Retina (tissue), 1 donor: ENCODE results near the gene UBC.
"Not testable (repeated sequence)": the region's sequence is repeated elsewhere in the genome, so short reads cannot be mapped to it uniquely, and the experiment has no call there.

Source experiments
- DNase-seq: peaks from one replicate; pipeline ENCODE4 v3.0.0-alpha.2; 2016

The UBC gene

DNA sequence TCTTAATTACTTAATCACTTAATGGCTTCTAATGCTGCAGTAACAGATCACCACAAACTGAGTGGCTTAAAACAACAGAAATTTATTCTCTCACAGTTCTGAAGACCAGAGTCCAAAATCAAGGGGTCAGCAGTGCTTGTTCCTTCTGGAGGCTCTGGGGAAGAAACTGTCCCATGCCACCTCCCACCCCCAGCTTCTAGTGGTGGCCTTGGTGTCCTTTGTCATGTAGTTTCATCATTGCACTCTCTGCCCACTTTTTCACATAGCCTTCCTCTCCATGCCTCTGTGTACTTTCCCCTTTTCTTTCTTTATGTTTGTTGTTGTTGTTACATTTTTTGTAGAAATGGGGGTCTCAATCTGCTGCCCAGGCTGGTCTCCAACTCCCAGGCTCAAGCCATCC is 16.1 kb upstream of the UBC start:
- no peak for DNase-seq

DNA sequence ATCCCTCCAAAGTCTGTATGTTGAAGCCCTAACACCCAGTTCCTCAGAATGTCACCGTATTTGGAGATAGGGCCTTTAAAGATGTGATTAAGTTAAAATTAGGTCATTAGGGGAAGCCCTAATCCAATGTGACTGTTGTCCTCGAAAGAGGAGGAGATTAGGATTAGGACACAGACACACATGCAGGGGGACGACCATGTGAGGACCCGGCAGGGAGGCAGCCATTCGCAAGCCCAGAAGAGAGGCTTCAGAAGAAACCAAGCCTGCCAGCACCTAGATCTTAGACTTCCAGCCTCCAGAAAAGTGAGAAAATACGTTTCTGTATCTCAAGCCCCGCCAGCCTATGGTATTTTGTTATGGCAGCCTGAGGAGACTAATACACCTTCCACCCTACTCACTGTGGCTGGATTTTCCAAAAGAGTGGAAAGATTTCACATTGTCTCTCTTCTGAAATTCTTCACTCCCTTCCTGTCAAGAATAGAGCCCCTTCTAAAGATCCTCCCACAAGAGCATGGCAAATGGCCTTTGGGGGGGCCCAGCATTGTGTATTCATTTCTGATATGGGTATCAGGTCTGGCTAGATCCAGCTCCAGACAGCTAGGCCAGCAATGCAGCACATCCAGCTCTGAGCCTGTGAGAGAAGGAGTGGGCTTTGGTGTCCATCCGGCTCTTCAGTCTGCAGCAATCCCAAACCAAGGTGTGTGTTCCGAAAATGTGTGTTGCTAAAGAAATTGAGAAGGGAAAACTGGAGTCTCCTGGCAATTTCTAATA is 15.4 kb upstream of the UBC start:
- DNase-seq: no peak

DNA sequence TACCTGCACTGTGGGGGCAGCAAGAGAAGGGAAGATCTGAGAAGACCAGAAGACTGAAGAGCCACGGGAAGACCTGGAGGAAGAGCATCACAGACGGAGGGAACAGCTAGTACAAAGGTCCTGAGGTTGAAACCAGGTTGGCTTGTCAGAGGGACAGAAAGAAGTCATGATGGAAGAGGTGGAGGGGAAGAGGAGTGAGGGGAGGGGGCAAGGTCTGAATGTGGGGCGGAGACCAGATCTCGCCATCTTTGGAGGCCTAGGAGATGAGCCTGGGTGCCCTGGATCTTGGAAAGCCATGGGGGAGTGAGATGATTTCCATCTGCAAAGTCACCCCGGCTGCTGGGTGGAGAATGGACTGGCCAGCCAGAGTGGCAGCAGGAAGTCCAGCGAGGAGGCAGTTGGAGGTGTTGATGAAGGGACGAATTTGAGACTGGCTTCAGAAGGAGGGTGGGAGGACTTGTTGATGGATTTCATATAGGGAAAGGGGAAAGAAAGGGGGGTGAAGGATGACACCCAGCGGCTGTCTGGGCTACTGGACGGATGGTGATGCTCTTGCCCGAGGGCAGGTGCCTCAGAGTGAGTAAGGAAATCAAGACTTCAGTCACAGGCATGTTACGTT is 14.6 kb upstream of the UBC start:
- DNase-seq: no peak

DNA sequence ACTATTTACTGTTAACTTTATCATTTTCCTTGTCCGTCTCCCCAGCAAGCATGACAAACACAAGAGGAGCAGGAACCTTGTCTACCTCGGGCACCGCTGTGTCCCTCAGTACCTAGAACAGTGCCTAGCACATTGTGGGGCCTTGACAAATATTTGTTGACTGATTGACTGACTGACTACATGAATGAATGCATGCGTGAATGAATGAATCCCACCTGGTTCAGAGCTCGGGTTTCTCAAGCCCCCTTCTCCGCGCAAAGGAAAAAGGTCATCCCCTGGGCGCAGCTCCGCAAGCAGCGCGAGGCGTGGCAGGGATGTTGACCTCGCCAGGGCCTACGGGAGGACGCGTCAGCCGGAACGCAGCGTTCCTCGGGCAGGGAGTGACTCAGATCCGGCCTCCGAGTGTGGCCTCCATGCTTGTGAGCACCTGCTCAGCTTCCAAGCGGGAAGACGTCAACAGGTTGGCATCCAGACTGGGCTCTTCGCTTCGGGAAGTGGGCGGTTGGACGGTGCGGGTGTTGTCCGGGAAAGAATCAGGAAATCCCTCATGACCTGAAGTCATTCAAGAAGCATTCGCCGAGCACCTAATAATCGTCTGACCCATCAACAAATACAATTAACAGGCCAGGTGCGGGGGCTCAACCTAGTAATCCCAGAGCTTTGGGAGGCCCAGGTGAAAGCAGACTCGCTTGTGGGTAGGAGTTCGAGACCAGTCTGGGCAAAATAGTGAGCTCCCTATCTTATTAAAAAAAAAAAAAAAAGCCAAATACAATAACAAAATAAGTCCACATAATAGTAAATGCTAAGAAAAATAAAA is 13.9 kb upstream of the UBC start:
- no peak for DNase-seq

DNA sequence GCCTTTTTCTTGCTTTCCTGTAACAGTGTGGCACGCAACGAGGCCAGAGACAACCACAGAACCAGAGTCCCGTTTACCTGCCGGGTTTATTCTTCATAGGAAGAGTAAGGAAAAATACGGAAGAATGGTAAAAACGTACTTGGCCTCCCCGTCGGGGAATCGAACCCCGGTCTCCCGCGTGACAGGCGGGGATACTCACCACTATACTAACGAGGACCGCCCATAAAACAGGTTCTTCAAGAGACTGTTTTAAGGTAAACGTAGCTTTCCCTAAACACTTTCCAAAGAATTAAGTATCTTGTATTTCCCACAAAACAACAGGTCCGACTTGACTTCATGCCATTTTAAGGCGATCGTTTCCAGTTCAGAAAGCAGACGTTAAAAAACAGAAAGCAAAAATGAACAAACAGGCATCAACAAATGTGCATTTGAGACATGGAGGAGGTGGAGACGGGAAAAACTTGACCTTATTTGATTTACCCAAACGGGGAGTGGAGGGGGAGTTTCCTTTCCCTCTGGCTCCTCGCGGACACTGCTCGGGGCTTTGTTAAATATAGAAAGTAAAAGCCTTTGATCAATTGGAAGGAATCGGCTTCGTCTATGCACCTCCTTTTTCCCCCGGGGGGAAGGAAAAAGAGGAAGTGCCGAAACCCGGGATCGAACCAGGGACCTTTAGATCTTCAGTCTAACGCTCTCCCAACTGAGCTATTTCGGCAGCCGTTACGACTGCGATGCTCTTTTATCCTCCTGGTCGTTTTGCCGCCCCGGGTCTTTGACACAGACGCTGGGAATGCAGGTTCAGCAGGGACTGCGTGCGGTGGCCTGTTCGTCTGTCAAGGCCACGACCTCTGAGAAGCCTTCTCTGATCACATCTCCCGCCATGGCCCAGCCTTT is 13.0 kb upstream of the UBC start:
- peak; percentile 97 for DNase-seq

DNA sequence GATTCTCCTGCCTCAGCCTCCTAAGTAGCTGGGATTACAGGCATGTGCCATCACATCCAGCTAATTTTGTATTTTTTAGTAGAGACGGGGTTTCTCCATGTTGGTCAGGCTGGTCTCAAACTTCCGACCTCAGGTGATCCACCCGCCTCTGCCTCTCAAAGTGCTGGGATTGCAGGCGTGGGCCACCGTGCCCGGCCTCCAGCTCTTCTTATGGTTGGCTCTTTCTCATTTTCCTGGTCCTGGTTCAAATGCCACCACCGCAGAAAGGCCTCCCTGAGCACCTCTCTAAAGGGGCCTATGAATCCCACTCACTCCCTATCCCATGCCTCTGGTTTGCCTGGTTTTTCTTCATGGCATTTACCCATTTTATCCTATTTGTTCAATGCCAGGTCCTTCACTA is 11.3 kb upstream of the UBC start:
- DNase-seq: not testable (repeated sequence)

DNA sequence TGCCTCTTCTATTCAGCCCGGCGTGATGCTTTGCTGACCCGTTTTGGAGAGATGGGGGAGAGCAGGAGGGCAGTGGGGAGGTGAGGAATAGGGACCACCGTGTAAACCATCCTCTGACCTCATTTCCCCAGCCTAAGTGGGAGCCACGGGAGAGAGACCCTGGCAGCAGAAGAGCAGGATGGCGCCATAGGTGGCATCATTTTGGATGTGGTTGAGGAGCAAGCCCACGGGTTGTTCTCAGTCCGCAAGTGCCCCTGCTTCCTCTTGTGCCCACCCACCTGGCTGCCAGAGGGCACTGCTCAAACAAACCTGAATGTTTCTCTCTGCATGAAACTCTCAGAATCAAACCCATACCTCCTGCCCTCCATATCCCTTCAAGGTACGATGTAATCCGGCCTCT is 10.7 kb upstream of the UBC start:
- no peak for DNase-seq

DNA sequence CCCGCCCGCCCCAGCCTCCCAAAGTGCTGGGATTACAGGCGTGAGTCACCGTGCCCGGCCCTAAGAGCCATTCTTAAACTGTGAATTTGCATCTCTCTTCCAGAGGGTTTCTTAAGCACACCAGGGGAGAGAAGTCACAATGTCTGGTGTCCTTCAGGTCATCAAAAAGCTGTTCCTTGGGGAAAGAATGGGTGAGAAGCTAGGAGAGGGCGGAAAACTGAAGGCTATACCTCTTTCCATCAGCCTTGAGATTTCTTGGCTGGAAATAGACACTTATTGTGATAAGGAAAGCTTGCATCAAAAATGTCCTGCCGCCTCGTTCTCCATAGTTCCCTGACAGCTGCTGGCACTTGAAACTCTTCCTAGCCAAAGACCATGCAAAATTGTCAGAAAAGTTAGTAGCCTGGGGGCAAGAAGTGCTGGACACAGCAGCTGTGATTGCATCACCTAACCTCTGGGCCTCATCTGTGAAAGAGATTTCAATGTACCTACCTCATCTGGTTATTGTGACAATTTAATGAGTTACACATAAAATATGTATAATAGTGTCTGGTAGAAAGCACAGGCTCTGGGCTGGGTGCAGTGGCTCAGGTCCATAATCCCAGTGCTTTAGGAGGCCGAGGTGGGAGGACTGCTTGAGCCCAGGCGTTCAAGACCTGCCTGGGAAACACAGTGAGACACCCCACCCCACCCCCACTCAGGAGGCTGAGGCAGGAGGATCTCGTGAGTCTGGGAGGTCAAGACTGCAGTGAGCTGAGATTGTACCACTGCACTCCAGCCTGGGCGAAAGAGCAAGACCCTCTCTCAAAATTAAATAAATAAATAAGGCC is 9.7 kb upstream of the UBC start:
- DNase-seq: no peak

DNA sequence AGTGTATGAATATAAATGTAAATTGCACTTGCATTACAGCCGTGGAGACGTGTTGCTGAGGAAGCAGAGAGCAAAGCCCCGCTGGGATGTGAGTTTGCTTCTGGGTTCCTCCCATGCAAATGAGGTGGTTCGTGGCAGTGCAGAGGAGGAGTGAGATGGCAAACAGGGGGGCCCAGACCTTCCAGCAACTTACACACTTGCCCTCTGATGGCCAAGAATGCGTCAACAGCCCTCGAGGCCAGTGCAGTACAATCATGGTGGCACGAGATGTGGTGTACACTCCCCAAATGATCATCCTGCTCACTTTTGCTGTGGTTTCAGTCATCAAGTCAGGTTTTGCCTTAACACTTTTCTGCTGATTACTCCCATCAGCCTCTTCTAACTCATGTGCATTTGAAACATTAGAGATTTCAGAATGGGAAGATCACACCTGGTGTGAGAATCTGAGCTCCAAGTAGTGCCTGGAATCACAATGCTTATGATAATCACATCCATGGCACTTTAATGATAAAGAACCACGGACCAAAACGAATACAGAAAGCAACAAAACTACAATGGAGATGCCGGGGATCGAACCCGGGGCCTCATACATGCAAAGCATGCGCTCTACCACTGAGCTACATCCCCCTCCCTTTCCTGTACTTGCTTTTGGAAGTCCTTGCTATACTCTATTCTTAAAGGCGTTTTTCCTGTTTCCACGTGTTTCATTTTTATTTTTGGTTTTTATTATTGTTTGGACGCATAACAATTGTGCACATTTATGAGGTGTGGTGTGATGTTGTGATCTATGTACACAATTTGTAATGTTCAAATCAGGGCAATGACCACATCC is 7.0 kb upstream of the UBC start:
- peak; percentile 81 for DNase-seq

DNA sequence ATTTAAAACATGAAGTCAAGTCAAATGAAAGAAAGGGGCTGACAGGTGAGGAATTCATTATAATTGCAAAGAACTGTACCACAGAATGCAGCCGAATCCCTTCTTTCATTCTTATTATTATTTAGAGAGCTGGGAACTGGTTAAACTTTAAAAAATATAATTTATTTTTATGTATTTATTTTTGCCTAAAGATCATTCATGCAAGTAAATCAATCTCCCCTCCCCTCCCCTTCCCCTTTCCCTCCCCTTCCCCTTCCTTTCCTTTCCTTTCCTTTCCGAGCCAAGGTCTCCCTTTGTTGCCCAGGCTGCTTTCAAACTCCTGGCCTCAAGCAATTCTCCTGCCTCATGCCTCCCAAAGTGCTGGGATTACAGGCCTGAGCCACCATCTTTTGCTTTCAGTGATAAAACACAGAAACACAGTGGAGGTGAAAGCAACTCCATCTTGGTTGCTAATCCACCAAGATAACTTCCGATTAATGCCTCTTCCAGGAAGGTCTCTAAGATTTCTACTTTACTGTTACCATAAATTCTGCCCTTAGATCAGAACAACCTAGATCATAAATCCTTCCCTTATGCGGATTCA is 6.0 kb upstream of the UBC start:
- no peak for DNase-seq

DNA sequence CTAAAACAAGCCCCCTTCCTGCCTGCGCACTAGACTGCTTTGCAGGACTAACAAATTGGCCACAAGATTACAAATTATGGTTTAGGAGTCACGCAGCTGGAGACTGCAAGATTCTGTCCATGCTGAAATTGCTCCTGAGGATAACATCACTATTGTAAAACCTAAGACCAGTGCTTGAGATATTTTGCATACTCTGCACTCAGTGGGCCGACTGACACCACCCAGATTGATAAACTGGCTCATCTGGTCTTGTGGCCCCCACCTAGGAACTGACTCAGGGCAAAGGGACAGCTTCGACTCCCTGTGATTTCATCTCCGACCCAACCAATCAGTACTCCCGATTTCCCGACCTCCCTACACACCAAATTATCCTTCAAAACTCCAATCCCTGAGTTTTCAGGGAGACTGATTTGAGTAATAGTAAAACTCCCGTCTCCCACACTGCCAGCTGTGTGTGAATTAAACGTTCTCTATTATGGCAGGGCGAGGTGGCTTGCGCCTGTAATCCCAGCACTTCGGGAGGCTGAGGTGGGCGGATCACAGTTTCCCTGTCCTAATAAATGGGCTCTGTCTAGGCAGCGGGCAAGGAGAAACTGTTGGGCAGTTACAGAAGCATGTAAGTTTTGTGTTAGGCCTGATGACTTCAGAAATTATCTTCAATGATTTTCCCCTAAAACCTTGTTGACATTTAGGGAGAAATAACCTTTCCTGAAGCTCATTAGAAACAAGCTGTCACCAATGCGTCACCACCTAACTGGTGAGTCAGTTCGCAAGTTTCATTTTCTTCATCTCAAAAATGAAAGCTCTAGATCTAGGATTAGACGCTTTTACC is 5.3 kb upstream of the UBC start:
- DNase-seq: no peak

DNA sequence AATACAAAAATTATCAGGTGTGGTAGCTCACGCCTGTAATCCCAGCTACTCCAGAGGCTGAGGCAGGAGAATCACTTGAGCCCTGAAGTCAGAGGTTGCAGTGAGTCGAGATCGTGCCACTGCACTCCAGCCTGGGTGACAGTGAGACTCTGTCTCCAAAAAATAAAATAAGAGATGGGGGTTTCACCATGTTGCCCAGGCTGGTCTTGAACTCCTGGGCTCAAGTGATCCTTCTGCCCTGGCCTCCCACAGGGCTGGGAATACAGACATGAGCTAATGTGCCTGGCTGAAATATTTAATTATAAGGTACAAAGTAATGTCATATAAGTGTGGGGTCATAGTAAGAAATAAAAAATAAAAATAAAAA is 4.2 kb upstream of the UBC start:
- not testable (repeated sequence) for DNase-seq

DNA sequence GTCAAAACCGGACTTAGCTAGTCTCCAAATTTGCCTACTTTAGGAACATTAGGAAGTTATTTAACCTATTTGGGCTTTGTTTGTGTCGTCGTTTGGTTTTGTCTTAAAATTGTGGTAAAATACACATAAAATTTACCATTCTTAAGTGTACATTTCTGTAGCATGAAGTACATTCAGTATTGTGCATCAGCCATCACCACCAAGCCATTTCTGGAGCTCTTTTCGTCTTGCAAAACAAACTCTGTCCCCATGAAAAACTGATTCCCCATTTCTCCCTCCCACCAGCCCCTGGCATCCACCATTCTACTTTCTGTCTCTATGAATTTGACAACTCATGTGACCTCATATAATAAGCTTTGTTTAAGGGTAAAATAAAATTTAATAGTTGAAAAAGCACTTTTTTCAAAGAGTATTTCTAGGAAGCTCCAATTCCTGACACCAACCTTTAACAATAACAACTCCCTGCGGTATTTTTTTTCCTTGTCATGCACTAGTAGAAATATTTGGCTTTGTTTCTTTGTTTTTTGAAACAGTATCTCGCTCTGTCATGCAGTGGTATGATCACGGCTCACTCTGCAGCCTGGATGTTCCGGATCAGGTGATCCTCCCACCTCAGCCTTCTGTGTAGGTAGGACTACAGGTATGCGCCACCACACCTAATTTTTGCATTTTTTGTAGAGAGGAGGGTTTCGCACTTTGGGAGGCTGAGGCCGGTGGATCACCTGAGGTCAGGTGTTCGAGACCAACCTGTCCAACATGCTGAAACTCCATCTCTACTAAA is 3.6 kb upstream of the UBC start:
- DNase-seq: no peak

DNA sequence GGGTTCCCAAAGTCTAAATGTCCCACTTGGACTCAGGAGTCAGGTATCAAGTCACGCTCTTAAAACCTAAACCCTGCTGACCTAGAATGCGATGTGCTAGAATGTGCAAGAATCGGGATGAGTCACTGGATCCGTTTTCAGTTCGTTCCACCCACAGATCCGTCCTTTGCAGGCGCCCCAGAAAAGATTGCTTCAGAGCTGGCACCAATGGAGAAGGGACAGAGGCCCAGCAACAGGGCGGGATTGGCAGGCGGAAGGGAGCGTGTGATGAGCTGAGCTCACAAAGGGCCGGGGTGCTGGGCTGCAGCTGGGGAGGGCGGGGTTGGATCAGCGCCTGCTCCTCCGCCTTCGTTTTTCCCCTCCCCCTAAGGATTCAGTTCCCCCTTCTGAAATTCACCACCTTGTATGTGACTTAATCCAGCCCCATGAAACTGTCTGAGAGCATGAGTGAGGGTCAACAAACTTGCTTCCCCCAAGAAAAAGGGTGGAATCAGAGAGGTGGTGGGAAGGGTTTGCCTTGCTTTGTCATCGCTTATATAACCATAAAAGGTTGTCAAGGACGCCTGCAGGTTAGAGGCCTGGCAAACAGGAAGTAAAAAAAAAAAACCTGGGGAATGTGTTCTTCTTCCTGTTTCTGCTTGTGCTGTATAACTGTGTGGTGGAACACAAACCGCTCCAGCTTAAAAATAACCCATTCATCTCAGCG is 2.8 kb upstream of the UBC start:
- DNase-seq: peak; percentile 96

DNA sequence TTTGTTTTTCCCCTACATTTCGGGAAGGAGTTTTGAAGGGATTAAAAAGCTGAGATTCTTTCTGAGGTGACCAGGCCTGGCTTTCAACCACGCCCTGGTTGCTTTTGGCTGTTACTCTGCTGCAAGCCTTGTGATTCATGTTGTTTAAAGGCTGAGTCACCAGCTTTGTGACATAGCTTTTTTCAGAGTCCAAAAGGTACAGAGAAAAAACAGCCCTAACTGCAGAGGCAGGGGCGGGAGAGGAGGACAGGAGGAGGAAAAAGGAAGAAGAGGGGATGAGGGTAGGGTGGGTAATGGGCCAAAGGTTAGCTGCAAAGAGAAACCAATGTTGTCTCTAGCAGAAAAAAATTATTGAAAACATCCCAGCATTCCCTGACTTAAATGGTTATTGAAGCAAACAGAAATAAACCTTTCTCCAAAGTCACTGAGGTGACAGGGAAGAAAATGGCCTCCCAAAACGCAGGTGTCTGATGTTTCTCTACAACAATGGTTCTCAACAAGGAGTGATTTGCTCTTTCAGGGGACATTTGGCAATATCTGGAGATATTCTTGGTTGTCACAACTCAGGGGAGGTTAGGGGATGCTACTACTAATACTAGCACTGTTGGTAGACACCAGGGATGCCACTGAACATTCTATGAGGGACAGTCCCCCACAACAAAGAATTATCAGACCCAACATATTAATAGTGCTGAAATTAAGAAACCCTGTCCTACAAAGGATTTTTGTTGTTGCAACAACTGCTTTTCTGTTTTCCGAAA is 2.1 kb upstream of the UBC start:
- no peak for DNase-seq

DNA sequence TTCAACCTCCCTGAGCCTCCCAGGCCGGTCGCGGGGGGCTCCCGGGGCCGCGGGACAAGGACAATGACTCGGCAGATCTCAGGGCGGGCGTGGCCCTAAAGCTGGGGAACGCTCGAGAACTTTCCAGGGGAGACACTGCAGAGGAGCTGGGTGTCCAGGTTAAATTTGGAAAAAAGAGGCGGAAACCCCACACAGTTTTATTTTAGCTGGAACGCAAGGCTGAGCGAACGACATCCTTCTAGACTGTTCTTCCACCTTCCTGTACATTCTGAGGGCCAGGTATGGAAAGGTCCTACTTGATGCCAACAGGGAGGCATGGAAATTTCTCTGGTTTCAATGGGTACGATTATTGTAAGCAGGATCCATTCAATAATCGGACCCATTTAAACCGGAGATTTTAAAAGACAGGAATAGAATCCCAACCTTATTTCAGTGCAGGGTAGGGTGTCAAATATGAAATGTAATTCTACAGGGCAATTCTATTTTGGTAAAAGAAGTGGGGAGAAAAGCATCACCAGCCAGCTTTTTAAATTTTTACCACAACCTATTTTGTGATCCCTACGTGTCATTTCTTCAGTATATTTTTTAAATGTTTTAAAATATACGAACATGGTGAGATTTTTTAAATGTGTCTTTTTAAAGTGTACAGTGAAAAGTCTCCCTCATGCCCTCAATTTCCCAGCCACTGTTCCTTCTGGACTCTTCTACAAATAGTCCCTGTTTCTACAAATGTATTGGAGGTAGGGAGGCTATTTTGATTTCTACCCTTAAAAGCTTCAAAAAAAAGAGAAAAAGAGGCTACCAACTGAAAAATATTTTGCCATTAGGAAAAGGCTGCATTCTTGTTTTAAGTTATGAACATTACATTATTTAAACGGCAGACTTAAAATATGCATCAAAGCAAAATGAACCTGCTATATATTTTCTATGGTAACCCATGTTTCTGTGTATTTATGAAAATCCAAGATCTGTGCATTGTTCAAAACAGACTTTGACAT is 1.1 kb upstream of the UBC start:
- DNase-seq: no peak
